GM18505 (cell line): Measurements from ENCODE around the gene SNRPF.
A peak's percentile ranks its signal among the peaks of the same experiment; 100 is the strongest.
"Not testable (repeated sequence)": the region's sequence is repeated elsewhere in the genome, so short reads cannot be mapped to it uniquely, and the experiment has no call there.

Experiments used
- ATAC-seq: cut with Tn5 transposase; IDR thresholded peaks from one replicate; pipeline ENCODE4 v1.9.1; 2021; ENCODE audit not compliant: unreplicated experiment
- POLR2A ChIP-seq: IDR thresholded peaks from 4 replicates; pipeline ENCODE4 v1.6.1; 2011; ENCODE audit warnings: borderline replicate concordance; ENCODE audit not compliant: insufficient read depth, insufficient read length; ENCODE audit errors: extremely low read depth

Gene SNRPF

GRCh38 chr12:95858451-95859343 lies at the start of gene SNRPF:
Gene SNRPF, plus strand, starts transcription at chr12:95858952. Its CDS starts 122 bp downstream, at chr12:95859074.
- TF ChIP-seq POLR2A = peak; percentile 80

GRCh38 chr12:95809000-95809680 lies 49.6 kb upstream of the SNRPF start:
- TF ChIP-seq POLR2A = no peak
- no peak for ATAC-seq

More at GRCh38 chr12:95858451-95859343, at the start of gene SNRPF:
- ATAC-seq = peak; percentile 99

GRCh38 chr12:95810411-95810810 lies 48.3 kb upstream of the SNRPF start:
- ATAC-seq = no peak
- no peak for TF ChIP-seq POLR2A

- not testable (repeated sequence) for ATAC-seq
These were observed 46.6 kb upstream of the SNRPF start for GRCh38 chr12:95812155-95812554.

GRCh38 chr12:95815632-95816212 lies 43.0 kb upstream of the SNRPF start:
- no peak for ATAC-seq

GRCh38 chr12:95820096-95820703 lies 38.6 kb upstream of the SNRPF start:
- no peak for TF ChIP-seq POLR2A
- no peak for ATAC-seq

More at GRCh38 chr12:95815632-95816212, 43.0 kb upstream of the SNRPF start:
- TF ChIP-seq POLR2A = no peak

- ATAC-seq = no peak
- no peak for TF ChIP-seq POLR2A
These were observed 29.4 kb upstream of the SNRPF start for GRCh38 chr12:95829395-95829794.

GRCh38 chr12:95830335-95831089 lies 28.2 kb upstream of the SNRPF start:
- no peak for ATAC-seq
- TF ChIP-seq POLR2A = no peak

- no peak for ATAC-seq
These were observed 24.2 kb upstream of the SNRPF start for GRCh38 chr12:95834572-95834971.

GRCh38 chr12:95836185-95836609 lies 22.6 kb upstream of the SNRPF start:
- TF ChIP-seq POLR2A = no peak
- no peak for ATAC-seq

More at GRCh38 chr12:95834572-95834971, 24.2 kb upstream of the SNRPF start:
- no peak for TF ChIP-seq POLR2A

- no peak for ATAC-seq
- no peak for TF ChIP-seq POLR2A
These were observed 22.0 kb upstream of the SNRPF start for GRCh38 chr12:95836630-95837239.
